Measurements from ENCODE around the gene IL12RB2.

GRCh38 chr1:67372898-67373297 is 65.2 kb downstream of the IL12RB2 start:
- TF ChIP-seq, protein P1, sequence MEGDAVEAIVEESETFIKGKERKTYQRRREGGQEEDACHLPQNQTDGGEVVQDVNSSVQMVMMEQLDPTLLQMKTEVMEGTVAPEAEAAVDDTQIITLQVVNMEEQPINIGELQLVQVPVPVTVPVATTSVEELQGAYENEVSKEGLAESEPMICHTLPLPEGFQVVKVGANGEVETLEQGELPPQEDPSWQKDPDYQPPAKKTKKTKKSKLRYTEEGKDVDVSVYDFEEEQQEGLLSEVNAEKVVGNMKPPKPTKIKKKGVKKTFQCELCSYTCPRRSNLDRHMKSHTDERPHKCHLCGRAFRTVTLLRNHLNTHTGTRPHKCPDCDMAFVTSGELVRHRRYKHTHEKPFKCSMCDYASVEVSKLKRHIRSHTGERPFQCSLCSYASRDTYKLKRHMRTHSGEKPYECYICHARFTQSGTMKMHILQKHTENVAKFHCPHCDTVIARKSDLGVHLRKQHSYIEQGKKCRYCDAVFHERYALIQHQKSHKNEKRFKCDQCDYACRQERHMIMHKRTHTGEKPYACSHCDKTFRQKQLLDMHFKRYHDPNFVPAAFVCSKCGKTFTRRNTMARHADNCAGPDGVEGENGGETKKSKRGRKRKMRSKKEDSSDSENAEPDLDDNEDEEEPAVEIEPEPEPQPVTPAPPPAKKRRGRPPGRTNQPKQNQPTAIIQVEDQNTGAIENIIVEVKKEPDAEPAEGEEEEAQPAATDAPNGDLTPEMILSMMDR (IDR thresholded peaks at IDR 0.05) = no peak
- TF ChIP-seq ZFX (IDR thresholded peaks at IDR 0.05; ENCODE audit: borderline replicate concordance) = no peak
